A673 (cell line): ENCODE measurements around the gene DMRT3. TPM values are rescaled to one million over a fixed set of nuclear protein-coding genes. Genes with fewer than 3 reads are reported as not detected.

Source experiments
- BruUV-seq: library from RNA; stranded (reverse); fragments of 400-500 nt; replicated peaks from 2 replicates; lab custom pipeline; 2021; lab: Mats Ljungman, UMichigan
- CTCF ChIA-PET: fragments of 300-600 bp; sonication (Branson Sonifier 250); formaldehyde crosslinking; loops from one replicate; lab custom pipeline; 2022; ENCODE audit warnings: antibody characterized with exemption; lab: Charles Lee
- POLR2A ChIA-PET: fragments of 300-600 bp; sonication (Branson Sonifier 250); formaldehyde crosslinking; loops from one replicate; lab custom pipeline; 2022; ENCODE audit warnings: antibody characterized with exemption; ENCODE audit not compliant: low non-redundant PET; lab: Charles Lee
- DNase-seq: peaks from one replicate; pipeline ENCODE4 v3.0.0-alpha.2; 2015; ENCODE audit warnings: low spot score
- H3K27ac ChIP-seq: fragments of 200-600 bp; sonication (generic); 2 replicates; pipeline ENCODE4 v1.5.1; 2016; ENCODE audit warnings: mixed run types, low read depth, mild to moderate bottlenecking, mixed read lengths, antibody characterized with exemption, low read length; ENCODE audit not compliant: poor library complexity, severe bottlenecking
- H3K27me3 ChIP-seq: fragments of 200-600 bp; sonication (generic); replicated peaks from 2 replicates; pipeline ENCODE4 v1.6.1; 2017; ENCODE audit warnings: mixed run types, low read depth, mild to moderate bottlenecking, mixed read lengths, antibody characterized with exemption, low read length; ENCODE audit not compliant: insufficient read depth, poor library complexity
- H3K36me3 ChIP-seq: fragments of 200-600 bp; sonication (generic); 2 replicates; pipeline ENCODE4 v1.6.1; 2016; ENCODE audit warnings: mixed run types, mild to moderate bottlenecking, mixed read lengths, antibody characterized with exemption, low read length; ENCODE audit not compliant: insufficient read depth, poor library complexity, severe bottlenecking
- H3K4me1 ChIP-seq: fragments of 200-600 bp; sonication (generic); 2 replicates; pipeline ENCODE4 v1.6.1; 2017; ENCODE audit warnings: mixed run types, mild to moderate bottlenecking, mixed read lengths, antibody characterized with exemption, low read length; ENCODE audit not compliant: insufficient read depth, poor library complexity, severe bottlenecking
- H3K4me3 ChIP-seq: fragments of 200-600 bp; sonication (generic); 2 replicates; pipeline ENCODE4 v1.5.1; 2016; ENCODE audit warnings: low read depth, mixed run types, mild to moderate bottlenecking, mixed read lengths, low read length; ENCODE audit not compliant: poor library complexity, severe bottlenecking
- H3K9me3 ChIP-seq: fragments of 200-600 bp; sonication (generic); 2 replicates; pipeline ENCODE4 v1.6.1; 2016; ENCODE audit warnings: mixed run types, low read depth, mild to moderate bottlenecking, mixed read lengths, antibody characterized with exemption, low read length; ENCODE audit not compliant: poor library complexity, severe bottlenecking
- CTCF ChIP-seq: fragments of 300-800, 200-600 bp; sonication (generic); conservative IDR thresholded peaks from 2 replicates; pipeline ENCODE4 v1.5.1; 2017; ENCODE audit warnings: low read depth, mild to moderate bottlenecking, antibody characterized with exemption, low read length, moderate library complexity, mixed read lengths
- EZH2 ChIP-seq: fragments of 200-600 bp; sonication (generic); IDR thresholded peaks from 2 replicates; pipeline ENCODE4 v1.6.1; 2017; ENCODE audit warnings: borderline replicate concordance, low read depth, mild to moderate bottlenecking, mixed read lengths, antibody characterized with exemption, low read length; ENCODE audit not compliant: poor library complexity, severe bottlenecking
- intact Hi-C: fragments of 100-400 bp; cut with micrococcal nuclease; formaldehyde crosslinking; loops from one replicate; pipeline ENCODE4 v1.10.0; 2022; ENCODE audit not compliant: unreplicated experiment
- total RNA-seq: library from RNA; stranded (reverse); gene quantifications from 2 replicates; pipeline ENCODE4 v1.2.3, GENCODE V29; 2021

DMRT3 gene
- total RNA-seq, 1 experiment from 2014 or later = not detected

DNA sequence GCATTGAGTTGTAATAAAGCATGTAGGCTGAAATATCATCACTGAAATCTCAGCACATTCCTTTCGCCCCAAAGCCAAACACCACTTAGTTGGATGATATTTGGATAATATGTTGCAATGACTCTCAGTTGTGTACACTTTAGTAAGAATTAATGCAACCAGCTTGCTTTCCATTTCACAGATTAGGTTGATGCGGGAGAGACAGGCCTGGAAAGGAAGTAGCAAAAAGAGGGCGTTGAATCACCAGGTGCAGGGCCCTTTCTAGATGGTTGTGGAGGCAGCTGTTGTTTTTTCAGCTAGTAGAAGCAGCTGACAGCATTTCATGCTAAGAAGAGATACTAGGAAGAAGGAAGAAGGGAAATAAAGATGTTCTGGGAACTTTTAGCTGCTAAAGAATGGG is 30.9 kb downstream of the DMRT3 start:
- POLR2A ChIA-PET = no interaction called here
- TF ChIP-seq EZH2 = no peak
- TF ChIP-seq CTCF = no peak
- no TSS peak for BruUV-seq

GRCh38 chr9:1008216-1008615 is 31.8 kb downstream of the DMRT3 start:
- intact Hi-C loops = loop anchor here (2.0 kb wide), 1 partner anchor 621 kb away; no protein-coding TSS in a partner anchor
- Histone ChIP-seq H3K4me3 (no peak overlapping the region), H3K4me1 (no peaks in the 10 kb centered on the region), H3K36me3 (no peaks in the 10 kb centered on the region), H3K27ac (no peak overlapping the region), H3K9me3 (no peaks in the 10 kb centered on the region), H3K27me3 (no peaks in the 10 kb centered on the region)
- no peak for DNase-seq
- ChIA-PET POLR2A (no interaction called here), CTCF (no interaction called here)
- BruUV-seq = no TSS peak
- TF ChIP-seq EZH2 = no peak
- TF ChIP-seq CTCF = no peak

More for the DNA sequence above, 30.9 kb downstream of the DMRT3 start:
- DNase-seq = no peak
- Histone ChIP-seq H3K36me3 (no peaks in the 10 kb centered on the region), H3K4me1 (no peaks in the 10 kb centered on the region), H3K4me3 (no peak overlapping the region), H3K27me3 (no peaks in the 10 kb centered on the region), H3K9me3 (no peaks in the 10 kb centered on the region), H3K27ac (no peak overlapping the region)
- CTCF ChIA-PET = no interaction called here
- intact Hi-C loops = no loop called here

DNA sequence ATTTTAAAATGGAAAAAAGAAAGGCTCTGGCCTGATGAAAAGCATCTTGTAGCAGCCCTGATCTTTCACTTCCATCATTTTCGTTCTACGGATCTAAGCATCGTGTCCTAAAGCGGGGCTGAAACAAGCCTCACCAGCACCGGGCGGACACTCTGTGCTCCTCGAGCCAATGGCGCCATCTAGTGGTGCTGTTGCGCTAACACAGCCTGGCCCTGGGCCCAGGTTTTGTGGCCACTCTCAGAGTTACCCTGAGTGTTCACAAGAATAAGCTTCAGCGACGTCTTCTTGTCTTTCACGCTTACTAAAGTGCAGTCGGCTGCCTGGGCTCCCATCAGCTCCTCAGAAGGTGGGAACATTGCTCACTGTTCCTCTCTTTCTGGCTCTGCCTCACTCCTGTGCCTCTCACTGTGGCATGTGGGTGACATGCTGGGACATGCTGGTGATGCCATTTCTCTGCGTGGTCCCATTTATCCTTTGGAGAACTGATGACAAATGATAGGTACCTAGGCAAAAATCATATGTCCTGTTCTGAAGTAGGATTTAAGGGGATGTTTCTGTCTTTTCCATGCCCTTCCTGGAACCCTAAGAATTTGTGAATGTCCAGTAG is 32.7 kb downstream of the DMRT3 start:
- H3K27ac ChIP-seq = no peak overlapping the region
- CTCF ChIA-PET = interaction anchor here (0.6 kb wide), 1 partner anchor 94 kb away, joined by 3 read pairs; no protein-coding TSS in a partner anchor
- intact Hi-C loops = loop anchor here (2.0 kb wide), 1 partner anchor 622 kb away; no protein-coding TSS in a partner anchor
- H3K4me1 ChIP-seq = no peaks in the 10 kb centered on the region
- no peak overlapping the region for H3K4me3 ChIP-seq
- no TSS peak for BruUV-seq
- no peaks in the 10 kb centered on the region for H3K36me3 ChIP-seq
- TF ChIP-seq EZH2 (no peak), CTCF (peak; percentile 92)
- POLR2A ChIA-PET = no interaction called here
- peak; percentile 82 for DNase-seq
- H3K9me3 ChIP-seq = no peaks in the 10 kb centered on the region
- H3K27me3 ChIP-seq = peaks cover 7% of the 10 kb centered on the region
